Measurements from ENCODE around the gene ZBTB8OS. TPM values are rescaled to one million over a fixed set of nuclear protein-coding genes. Genes with fewer than 3 reads are reported as not detected.

The ZBTB8OS gene
- total RNA-seq, 1 experiment from 2014 or later: 52.5 TPM

DNA sequence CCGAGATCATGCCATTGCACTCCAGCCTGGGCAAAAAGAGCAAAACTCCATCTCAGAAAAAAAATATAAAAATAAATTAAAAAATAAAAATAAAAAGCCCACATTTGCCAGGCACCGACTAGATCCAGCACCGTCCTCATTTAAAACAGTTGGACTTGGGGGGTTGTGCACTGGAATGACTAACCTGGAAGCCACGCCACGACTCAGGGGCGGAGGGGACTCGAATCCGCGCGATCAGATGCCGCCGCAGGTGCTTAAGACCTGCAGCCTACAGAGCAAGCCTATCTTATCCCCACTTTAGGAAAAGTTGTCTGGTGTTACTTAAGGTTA lies 38.5 kb downstream of the ZBTB8OS start:
- H3K4me3 ChIP-seq (ENCODE audit: low read depth, low read length): peak overlapping the region; percentile 46
- TF ChIP-seq, protein P1, sequence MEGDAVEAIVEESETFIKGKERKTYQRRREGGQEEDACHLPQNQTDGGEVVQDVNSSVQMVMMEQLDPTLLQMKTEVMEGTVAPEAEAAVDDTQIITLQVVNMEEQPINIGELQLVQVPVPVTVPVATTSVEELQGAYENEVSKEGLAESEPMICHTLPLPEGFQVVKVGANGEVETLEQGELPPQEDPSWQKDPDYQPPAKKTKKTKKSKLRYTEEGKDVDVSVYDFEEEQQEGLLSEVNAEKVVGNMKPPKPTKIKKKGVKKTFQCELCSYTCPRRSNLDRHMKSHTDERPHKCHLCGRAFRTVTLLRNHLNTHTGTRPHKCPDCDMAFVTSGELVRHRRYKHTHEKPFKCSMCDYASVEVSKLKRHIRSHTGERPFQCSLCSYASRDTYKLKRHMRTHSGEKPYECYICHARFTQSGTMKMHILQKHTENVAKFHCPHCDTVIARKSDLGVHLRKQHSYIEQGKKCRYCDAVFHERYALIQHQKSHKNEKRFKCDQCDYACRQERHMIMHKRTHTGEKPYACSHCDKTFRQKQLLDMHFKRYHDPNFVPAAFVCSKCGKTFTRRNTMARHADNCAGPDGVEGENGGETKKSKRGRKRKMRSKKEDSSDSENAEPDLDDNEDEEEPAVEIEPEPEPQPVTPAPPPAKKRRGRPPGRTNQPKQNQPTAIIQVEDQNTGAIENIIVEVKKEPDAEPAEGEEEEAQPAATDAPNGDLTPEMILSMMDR (IDR thresholded peaks at IDR 0.05; ENCODE audit: insufficient read depth in 1 of 2, low read depth in 1 of 2, low read length in 1 of 2, severe bottlenecking in 1 of 2, unreplicated experiment in 1 of 2): no peak
- Mint-ChIP-seq H3K4me1 (ENCODE audit: low read depth, unreplicated experiment) (peaks cover 7% of the 10 kb centered on the region), H3K27ac (ENCODE audit: unreplicated experiment) (peak overlapping the region; percentile 59), H3K9me3 (ENCODE audit: unreplicated experiment) (no peaks in the 10 kb centered on the region), H3K4me3 (ENCODE audit: unreplicated experiment) (peak overlapping the region; percentile 68), H3K36me3 (ENCODE audit: insufficient read depth, unreplicated experiment) (peaks cover 8% of the 10 kb centered on the region), H3K27me3 (ENCODE audit: insufficient read depth, unreplicated experiment) (no peaks in the 10 kb centered on the region)
- intact Hi-C loops (cut with micrococcal nuclease; ENCODE audit: unreplicated experiment): loop anchor here (10.0 kb wide), 1 partner anchor 87 kb away; no protein-coding TSS in a partner anchor
- BruUV-seq (replicated peaks): no TSS peak
- H3K36me3 ChIP-seq (ENCODE audit: control insufficient read depth, insufficient read depth, low read length): no peaks in the 10 kb centered on the region
- ChIA-PET POLR2A (no interaction called here), CTCF (interaction anchor here (0.7 to 1.4 kb wide), 2 partner anchors 91 to 211 kb away, joined by 4 to 8 read pairs; no protein-coding TSS in a partner anchor)
- no peaks in the 10 kb centered on the region for H3K4me1 ChIP-seq
- no peaks in the 10 kb centered on the region for H3K9me3 ChIP-seq
- H3K27me3 ChIP-seq (replicated peaks; ENCODE audit: control insufficient read depth, insufficient read depth, low read length): no peaks in the 10 kb centered on the region
- DNase-seq: no peak

DNA sequence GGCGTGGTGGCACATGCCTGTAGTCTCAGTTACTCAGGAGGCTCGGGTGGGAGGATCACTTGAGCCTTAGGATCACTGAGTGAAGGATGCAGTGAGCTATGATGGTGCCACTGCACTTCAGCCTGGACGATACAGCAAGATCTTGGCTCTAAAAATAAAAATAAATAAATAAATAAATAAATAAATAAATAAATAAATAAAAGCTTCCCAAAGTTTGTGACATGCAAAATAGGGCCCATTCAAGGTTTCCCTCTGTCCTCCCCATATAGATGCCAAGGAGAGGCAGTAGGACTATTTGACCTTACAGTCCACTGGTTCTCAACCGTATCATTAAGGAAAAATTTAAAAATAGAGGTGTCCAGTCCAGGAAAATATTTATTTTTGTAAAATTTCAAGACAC lies 41.2 kb downstream of the ZBTB8OS start:
- no TSS peak for BruUV-seq (replicated peaks)
- TF ChIP-seq, protein P1 (IDR thresholded peaks at IDR 0.05; ENCODE audit: insufficient read depth in 1 of 2, low read depth in 1 of 2, low read length in 1 of 2, severe bottlenecking in 1 of 2, unreplicated experiment in 1 of 2): no peak
- Histone ChIP-seq H3K36me3 (ENCODE audit: control insufficient read depth, insufficient read depth, low read length) (no peaks in the 10 kb centered on the region), H3K9me3 (no peaks in the 10 kb centered on the region), H3K27me3 (replicated peaks; ENCODE audit: control insufficient read depth, insufficient read depth, low read length) (no peaks in the 10 kb centered on the region), H3K4me1 (no peaks in the 10 kb centered on the region), H3K4me3 (ENCODE audit: low read depth, low read length) (no peak overlapping the region)
- H3K4me3 Mint-ChIP-seq (ENCODE audit: unreplicated experiment): no peak overlapping the region
- intact Hi-C loops (cut with micrococcal nuclease; ENCODE audit: unreplicated experiment): no loop called here
- DNase-seq: no peak
- H3K9me3 Mint-ChIP-seq (ENCODE audit: unreplicated experiment): no peaks in the 10 kb centered on the region
- H3K4me1 Mint-ChIP-seq (ENCODE audit: low read depth, unreplicated experiment): peaks cover 7% of the 10 kb centered on the region
- no peak overlapping the region for H3K27ac Mint-ChIP-seq (ENCODE audit: unreplicated experiment)
- ChIA-PET CTCF (no interaction called here), POLR2A (no interaction called here)
- no peaks in the 10 kb centered on the region for H3K27me3 Mint-ChIP-seq (ENCODE audit: insufficient read depth, unreplicated experiment)
- peaks cover 8% of the 10 kb centered on the region for H3K36me3 Mint-ChIP-seq (ENCODE audit: insufficient read depth, unreplicated experiment)

DNA sequence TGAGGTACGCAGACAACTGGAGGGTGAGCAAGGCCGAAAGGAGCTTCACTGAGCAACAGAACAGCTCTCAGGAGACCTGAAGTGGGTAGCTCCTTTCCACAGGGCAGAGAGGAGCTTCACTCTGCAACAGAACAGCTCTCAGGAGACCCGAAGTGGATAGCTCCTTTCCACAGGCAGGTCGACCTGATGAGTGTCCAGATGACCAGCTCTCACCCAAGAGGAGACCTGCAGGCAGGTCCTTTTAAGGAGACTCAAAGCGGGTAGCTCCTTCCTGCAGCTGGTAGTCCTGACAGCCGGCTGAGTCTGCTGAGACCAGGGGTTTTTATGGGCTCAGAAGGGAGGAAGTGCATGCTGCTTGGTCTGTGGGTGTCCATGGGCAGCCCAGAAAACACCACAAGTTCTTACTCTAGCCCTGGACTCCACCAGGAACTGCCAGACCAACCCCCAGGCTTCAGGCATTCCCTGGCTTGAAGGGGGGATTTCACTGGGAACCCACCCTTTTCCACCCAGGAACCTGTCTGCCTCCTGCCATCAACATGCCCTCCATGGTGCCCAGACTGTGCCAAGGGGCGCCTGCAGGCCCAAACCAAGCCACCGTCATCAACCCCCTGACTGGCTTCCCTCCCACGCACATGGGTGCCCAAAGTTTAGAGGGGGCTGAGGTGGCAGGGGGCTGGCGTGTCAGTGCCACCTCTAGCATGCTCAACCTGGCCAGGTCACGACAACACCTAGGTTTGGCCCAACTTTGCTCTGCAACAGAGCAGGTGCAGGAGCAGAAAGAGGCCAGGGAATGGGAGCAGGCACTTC lies 43.6 kb downstream of the ZBTB8OS start:
- intact Hi-C loops (cut with micrococcal nuclease; ENCODE audit: unreplicated experiment): no loop called here

More for the DNA sequence above, 43.6 kb downstream of the ZBTB8OS start:
- CTCF ChIA-PET: no interaction called here
- no peaks in the 10 kb centered on the region for H3K4me1 Mint-ChIP-seq (ENCODE audit: low read depth, unreplicated experiment)
- Histone ChIP-seq H3K36me3 (ENCODE audit: control insufficient read depth, insufficient read depth, low read length) (no peaks in the 10 kb centered on the region), H3K9me3 (no peaks in the 10 kb centered on the region), H3K4me3 (ENCODE audit: low read depth, low read length) (no peak overlapping the region), H3K27me3 (replicated peaks; ENCODE audit: control insufficient read depth, insufficient read depth, low read length) (no peaks in the 10 kb centered on the region), H3K4me1 (no peaks in the 10 kb centered on the region)
- H3K36me3 Mint-ChIP-seq (ENCODE audit: insufficient read depth, unreplicated experiment): peaks cover under 1% of the 10 kb centered on the region
- no peaks in the 10 kb centered on the region for H3K27me3 Mint-ChIP-seq (ENCODE audit: insufficient read depth, unreplicated experiment)
- no peak overlapping the region for H3K27ac Mint-ChIP-seq (ENCODE audit: unreplicated experiment)
- no peaks in the 10 kb centered on the region for H3K9me3 Mint-ChIP-seq (ENCODE audit: unreplicated experiment)
- no peak for DNase-seq
- TF ChIP-seq, protein P1 (IDR thresholded peaks at IDR 0.05; ENCODE audit: insufficient read depth in 1 of 2, low read depth in 1 of 2, low read length in 1 of 2, severe bottlenecking in 1 of 2, unreplicated experiment in 1 of 2): no peak
- BruUV-seq (replicated peaks): no TSS peak
- no peak overlapping the region for H3K4me3 Mint-ChIP-seq (ENCODE audit: unreplicated experiment)
- POLR2A ChIA-PET: no interaction called here

Measured in Caco-2 (cell line).